HG03045 (cell line): ENCODE measurements around the gene PRR23C.
"Not testable (repeated sequence)": the region's sequence is repeated elsewhere in the genome, so short reads cannot be mapped to it uniquely, and the experiment has no call there.

Experiments
- ATAC-seq: cut with Tn5 transposase; IDR thresholded peaks from one replicate; pipeline ENCODE4 v1.9.1; 2021; ENCODE audit warnings: mild to moderate bottlenecking, moderate library complexity; ENCODE audit not compliant: unreplicated experiment

PRR23C gene

GRCh38 chr3:139044366-139045210, at the start of gene PRR23C:
PRR23C (minus strand) TSS chr3:139044892; CDS start chr3:139044620, 272 bp downstream.
- ATAC-seq: no peak

DNA sequence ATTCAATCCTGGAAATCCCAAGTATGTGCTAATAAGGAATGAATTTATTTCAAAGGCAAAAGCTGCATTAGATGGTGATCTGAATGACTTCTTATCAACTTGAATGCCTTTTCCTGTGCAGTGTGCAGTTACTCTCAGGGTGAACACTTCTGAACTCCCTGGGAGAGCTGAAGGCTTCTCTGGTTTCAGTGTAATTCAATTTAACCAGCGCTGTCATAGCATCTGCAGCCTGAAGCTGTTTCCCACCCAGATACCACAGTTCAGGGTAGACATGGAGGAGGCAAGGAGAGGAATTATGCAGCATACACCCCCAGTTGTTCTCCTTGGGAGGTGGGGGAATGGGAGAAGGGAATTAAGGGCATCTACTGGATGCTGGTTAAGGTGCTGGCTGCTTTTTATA, 49.1 kb upstream of the PRR23C start:
- no peak for ATAC-seq

GRCh38 chr3:139088462-139089324, 44.0 kb upstream of the PRR23C start:
- ATAC-seq: no peak

DNA sequence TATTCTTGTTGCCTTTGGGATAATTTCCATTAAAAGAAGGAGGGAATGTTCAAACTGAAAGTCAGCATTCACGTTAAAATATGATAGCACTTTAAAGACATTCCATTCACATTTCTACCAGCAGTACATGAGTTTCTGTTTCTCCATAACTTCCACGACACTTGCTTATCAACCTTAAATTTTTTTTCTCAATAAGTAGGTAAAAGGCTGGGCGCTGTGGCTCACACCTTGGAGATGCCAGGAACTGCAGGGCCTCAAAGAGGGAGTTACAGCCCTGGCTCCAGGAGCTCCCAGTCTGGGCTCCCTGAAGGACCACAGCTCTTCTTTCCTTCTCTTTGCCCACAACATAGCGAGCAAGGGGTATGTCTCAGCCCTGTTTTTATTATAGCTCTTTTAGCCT, 42.9 kb upstream of the PRR23C start:
- no peak for ATAC-seq

DNA sequence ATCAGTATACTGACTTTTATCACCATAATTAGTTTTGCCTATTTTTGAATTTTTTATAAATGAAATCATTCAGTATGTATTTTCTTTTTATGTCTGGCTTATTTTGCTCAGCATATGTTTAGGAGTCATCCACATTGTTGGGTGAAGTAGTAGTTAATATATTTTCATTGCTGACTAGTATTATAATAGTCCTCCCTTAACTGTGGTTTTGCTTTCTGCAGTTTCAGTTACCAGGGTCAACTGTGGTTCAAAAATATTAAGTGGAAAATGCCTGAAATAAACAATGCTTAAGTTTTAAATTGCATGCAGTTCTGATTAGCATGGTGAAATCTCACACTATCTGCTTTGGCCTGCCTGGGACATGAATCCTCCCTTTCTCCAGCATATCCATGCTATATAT, 39.5 kb upstream of the PRR23C start:
- ATAC-seq: no peak

GRCh38 chr3:139074565-139075115, 29.9 kb upstream of the PRR23C start:
- ATAC-seq: no peak

DNA sequence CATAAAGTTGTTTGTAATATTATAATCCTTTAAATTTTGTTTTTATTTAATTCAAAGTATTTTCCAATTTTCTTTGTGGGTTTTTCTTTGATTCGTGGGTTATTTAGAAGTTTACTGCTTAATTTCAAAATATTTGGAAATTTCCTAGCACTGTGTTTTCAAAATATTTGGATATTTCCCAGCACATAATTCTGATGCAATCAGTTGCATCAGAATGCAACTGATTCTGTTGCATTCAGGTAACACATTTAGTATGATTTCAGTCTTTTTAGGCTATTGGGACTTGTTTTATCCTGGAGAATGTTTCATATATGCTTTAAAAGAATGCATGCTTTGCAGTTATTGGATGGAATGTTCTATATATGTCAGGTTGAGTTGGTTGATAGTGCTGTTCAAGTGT, 18.2 kb upstream of the PRR23C start:
- no peak for ATAC-seq

DNA sequence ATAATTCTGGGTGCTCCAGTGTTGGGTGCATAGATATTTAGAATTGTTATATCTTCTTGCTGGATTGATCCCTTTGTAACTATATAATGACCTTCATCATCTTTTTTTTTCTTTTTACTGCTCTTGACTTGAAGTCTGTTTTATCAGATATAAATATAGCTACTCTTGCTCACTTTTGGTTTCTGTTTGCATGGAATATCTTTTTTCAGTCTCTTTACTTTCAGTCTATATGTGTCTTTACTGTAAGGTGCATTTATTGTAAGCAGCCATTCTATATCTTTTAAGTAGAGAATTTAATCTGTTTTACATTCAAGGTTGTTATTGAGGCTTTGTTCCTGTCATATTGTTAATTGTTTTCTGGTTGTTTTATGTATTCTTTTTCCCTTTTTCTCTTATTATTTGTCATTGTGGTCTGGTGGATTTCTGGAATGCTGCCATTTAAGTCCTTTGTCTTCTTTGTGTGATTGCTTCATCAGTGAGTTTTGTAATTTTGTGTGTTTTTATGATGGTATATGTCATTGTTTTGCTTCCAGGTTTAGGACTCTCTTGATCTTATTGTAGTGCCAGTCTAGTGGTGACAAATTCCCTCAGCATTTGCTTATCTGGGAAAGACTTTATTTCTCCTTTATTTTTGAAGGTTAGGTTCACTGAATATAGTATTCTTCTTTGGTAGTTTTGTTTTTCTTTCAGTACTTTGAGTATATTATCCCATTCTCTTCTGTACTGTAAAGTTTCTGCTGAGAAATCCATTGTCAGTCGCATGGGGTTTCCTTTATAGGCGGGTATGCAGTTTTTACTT, 8.3 kb upstream of the PRR23C start:
- ATAC-seq: no peak

- ATAC-seq: no peak
Measured at GRCh38 chr3:139043554-139044365, 932 bp downstream of the PRR23C start.

- no peak for ATAC-seq
Measured at GRCh38 chr3:139037478-139037877, 7.2 kb downstream of the PRR23C start.

DNA sequence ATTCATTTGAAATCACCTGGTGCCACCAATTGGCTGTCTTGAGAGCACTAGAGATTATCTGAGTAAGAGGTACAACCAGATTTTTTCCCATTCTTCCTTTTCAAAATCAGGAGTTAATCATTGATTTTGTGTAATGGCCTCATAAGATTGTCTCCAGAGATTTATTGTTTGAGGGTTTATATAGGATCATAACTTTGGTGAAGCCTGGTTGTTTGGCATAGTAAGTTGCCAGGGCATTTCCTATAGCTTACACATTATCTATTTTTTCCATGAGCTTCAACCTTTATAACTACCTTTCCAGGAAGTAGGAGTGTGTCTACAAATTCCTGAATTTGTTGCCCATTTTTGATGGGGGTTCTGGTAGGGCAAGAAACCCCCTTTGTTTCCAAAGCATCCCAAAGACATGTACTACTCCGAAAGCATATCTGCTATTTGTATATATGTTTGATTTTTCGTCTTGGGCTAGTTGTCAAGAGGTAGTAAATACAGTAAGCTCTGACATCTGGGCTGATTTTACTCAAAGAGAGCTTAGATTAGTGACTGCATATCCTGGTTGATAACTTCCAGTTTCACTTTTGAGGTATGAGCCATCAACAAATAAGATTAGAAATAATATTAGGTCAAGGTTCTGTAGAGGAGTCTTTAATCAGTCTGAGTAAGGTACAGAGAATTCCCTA, 12.2 kb downstream of the PRR23C start:
- ATAC-seq: no peak

DNA sequence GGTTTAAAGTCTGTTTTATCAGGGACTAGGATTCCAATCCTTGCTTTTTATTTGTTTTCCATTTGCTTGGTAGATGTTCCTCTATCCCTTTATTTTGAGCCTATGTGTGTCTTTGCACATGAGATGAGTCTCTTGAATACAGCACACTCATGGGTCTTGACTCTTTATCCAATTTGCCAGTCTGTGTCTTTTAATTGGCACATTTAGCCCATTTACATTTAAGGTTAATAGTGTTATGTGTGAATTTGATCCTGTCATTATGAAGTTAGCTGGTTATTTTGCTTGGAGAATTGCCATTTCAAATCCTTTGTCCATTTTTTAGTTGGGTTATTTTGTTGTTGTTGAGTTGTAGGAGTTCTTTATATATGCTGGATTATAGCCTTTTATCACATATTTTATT, 14.1 kb downstream of the PRR23C start:
- ATAC-seq: not testable (repeated sequence)

- no peak for ATAC-seq
Measured at GRCh38 chr3:139024968-139025367, 19.7 kb downstream of the PRR23C start.

DNA sequence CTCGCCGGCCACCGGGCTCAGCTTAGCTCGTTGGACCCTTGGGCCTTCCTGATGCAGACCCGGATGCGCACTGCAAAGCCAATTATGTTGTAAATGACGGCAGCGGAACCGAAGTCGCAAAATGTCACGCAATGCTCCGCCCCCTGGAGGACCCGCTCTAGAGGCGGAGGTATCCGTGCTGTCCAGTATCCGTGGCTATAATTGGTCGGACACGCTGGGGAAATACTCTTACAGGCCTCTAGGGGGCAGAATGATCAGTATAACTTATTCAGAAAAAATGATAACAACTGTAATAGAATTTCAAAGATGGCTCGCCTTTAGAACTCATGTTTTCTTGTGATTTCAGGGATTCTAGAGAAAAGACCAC, 23.8 kb downstream of the PRR23C start, which contains the start of gene PRR23B:
TSS of gene PRR23B (minus strand) at position 59 of the 367 bp plus-strand sequence. CDS start 265 bp downstream, outside the sequence.
- no peak for ATAC-seq

DNA sequence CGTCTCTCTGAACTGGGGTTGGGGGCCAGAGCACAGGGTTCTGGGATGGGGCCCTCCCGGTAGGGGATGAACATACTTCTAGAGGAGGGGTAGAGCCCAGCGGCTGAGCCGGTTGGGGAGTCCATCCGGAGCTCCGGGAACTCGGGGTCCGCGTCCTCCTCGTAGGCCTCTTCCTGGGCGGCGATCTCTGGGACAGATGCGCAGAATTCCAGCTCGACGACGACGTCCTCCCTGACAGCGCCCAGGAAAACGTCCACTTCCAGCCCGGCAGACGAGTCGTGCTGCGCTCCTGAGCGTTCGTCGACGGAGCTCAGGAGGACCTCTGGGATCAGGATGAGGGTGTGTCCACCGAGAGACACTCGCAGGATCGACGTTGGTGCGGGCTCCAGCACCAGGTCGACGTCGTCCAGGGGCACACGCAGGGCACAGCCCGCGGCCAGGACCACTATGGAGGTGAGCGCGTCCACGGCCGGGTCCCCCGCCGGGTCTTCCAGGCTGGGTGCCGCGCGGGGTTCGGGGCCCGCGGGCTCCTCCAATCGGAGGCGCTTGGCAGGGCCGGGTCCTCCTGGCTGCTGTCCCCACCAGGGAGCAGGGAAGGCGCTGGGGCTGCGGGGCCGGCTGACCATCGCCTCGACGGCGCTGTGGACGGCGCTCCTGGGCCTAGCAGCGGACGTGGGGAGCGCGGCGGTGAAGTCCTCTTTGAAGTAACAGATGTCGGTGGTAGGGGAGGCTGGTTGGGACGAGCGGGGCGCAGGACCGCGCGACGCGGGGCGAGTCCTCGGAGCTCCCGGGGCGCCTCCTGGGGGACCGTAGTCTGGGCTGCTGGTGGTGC, 24.4 kb downstream of the PRR23C start:
- ATAC-seq: no peak

GRCh38 chr3:139016430-139017048, 28.2 kb downstream of the PRR23C start:
- no peak for ATAC-seq

DNA sequence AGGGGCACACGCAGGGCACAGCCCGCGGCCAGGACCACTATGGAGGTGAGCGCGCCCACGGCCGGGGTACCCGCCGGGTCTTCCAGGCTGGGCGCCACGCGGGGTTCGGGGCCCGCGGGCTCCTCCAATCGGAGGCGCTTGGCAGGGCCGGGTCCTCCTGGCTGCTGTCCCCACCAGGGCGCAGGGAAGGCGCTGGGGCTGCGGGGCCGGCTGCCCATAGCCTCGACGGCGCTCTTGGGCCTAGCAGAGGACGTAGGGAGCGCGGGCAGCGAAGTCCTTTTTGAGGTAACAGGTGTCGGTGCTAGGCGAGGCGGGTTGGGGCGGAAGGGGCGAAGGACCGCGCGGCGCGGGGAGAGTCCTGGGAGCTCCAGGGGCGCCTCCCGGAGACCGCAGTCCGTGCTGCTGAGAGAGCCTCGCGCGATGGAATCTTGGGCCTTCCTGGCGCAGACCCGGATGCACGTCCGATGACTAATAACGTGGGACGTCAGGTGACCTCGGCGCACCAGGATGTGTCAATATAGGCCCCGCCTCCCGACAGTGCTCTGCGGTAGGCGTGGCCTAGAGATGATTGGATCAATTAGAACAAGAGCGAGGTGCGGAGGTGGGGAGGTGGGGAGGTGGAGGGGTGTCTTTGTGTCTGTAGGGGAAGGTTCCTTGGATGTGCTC, 38.5 kb downstream of the PRR23C start, which contains the start of gene PRR23A:
TSS of gene PRR23A (minus strand) at position 218 of the 666 bp plus-strand sequence. CDS start at position 218, 0 bp downstream.
- no peak for ATAC-seq
